Naive thymus-derived CD4-positive, alpha-beta T cell (primary cell): ENCODE results near the gene NEMF. TPM values are rescaled to one million over a fixed set of nuclear protein-coding genes. Genes with fewer than 3 reads are reported as not detected.
"Not testable (repeated sequence)": the region's sequence is repeated elsewhere in the genome, so short reads cannot be mapped to it uniquely, and the experiment has no call there.

Experiments used
- ATAC-seq: fragments of 150-1000 bp; cut with Tn5 transposase; 2 replicates; pipeline ENCODE4 v1.10.0; 2021; ENCODE audit warnings: mild to moderate bottlenecking, moderate library complexity
- CTCF ChIA-PET: fragments of 350-600 bp; sonication (Branson Sonifier 250); formaldehyde crosslinking; loops from one replicate; lab custom pipeline; 2021; ENCODE audit warnings: antibody characterized with exemption; lab: Charles Lee
- POLR2A ChIA-PET: fragments of 350-600 bp; sonication (Branson Sonifier 250); formaldehyde crosslinking; loops from one replicate; lab custom pipeline; 2021; ENCODE audit warnings: antibody characterized with exemption, inconsistent platforms; lab: Charles Lee
- DNase-seq, 9 donors: peaks; one replicate each; pipeline versions ENCODE4 v3.0.0 to v3.0.0-alpha.2; 2020 to 2022; ENCODE audit warnings: mixed read lengths in 1 of 9
- H3K27ac ChIP-seq: one replicate; pipeline ENCODE4 v1.7.0; 2013; ENCODE audit warnings: mild to moderate bottlenecking, low read depth, low read length, moderate library complexity
- H3K27me3 ChIP-seq, 2 donors: one replicate each; pipeline ENCODE4 v1.7.0; 2013; ENCODE audit warnings: low read length in 2 of 2, mild to moderate bottlenecking in 2 of 2, moderate library complexity in 2 of 2; ENCODE audit not compliant: control insufficient read depth in 2 of 2, insufficient read depth in 2 of 2
- H3K36me3 ChIP-seq, 3 experiments: 1 replicate in 2 of 3; 2 replicates in 1 of 3; pipeline ENCODE4 v1.7.0; 2013; ENCODE audit warnings: low read length in 3 of 3, mild to moderate bottlenecking in 3 of 3, moderate library complexity in 1 of 3; ENCODE audit not compliant: insufficient read depth in 3 of 3, control insufficient read depth in 2 of 3
- H3K4me1 ChIP-seq, 2 donors: one replicate each; pipeline ENCODE4 v1.7.0; 2013; ENCODE audit warnings: low read length in 2 of 2, mild to moderate bottlenecking in 2 of 2, moderate library complexity in 1 of 2; ENCODE audit not compliant: control insufficient read depth in 2 of 2, insufficient read depth in 2 of 2
- H3K4me3 ChIP-seq: 2 replicates; pipeline ENCODE4 v1.7.0; 2013; ENCODE audit warnings: mild to moderate bottlenecking, low read length
- H3K9me3 ChIP-seq, 3 experiments: 1 replicate in 2 of 3; 2 replicates in 1 of 3; pipeline ENCODE4 v1.7.0; 2013; ENCODE audit warnings: low read length in 3 of 3; ENCODE audit not compliant: control insufficient read depth in 2 of 3
- H3K27ac Mint-ChIP-seq, 9 donors: one replicate each; pipeline ENCODE4 v1.8.0; 2020 to 2022; ENCODE audit warnings: mixed read lengths in 9 of 9, mild to moderate bottlenecking in 8 of 9, moderate library complexity in 5 of 9, inconsistent platforms in 2 of 9
- H3K27me3 Mint-ChIP-seq, 5 donors: one replicate each; pipeline ENCODE4 v1.8.0; 2021 to 2022; ENCODE audit warnings: mixed read lengths in 5 of 5, mild to moderate bottlenecking in 1 of 5
- H3K36me3 Mint-ChIP-seq, 5 donors: one replicate each; pipeline ENCODE4 v1.8.0; 2020 to 2022; ENCODE audit warnings: mixed read lengths in 5 of 5, mild to moderate bottlenecking in 3 of 5, inconsistent platforms in 1 of 5
- H3K4me1 Mint-ChIP-seq, 7 donors: one replicate each; pipeline ENCODE4 v1.8.0; 2020 to 2022; ENCODE audit warnings: mixed read lengths in 7 of 7, mild to moderate bottlenecking in 3 of 7, inconsistent platforms in 1 of 7
- H3K4me3 Mint-ChIP-seq, 10 donors: one replicate each; pipeline ENCODE4 v1.8.0; 2020 to 2022; ENCODE audit warnings: mild to moderate bottlenecking in 10 of 10, mixed read lengths in 10 of 10, moderate library complexity in 6 of 10, inconsistent platforms in 2 of 10
- H3K9me3 Mint-ChIP-seq, 11 donors: one replicate each; pipeline ENCODE4 v1.8.0; 2020 to 2022; ENCODE audit warnings: mixed read lengths in 11 of 11, mild to moderate bottlenecking in 4 of 11, inconsistent platforms in 1 of 11, moderate library complexity in 1 of 11
- intact Hi-C, 2 donors: fragments of 100-400 bp; cut with micrococcal nuclease; formaldehyde crosslinking; loops; one replicate each; pipeline ENCODE4 v1.15.1; 2023
- polyA plus RNA-seq, 2 donors: library from polyadenylated mRNA; unstranded; fragments of 300-500 nt; fragmentation: Illumina TruSeq; gene quantifications; one replicate each; pipeline ENCODE4 v1.2.3, GENCODE V29; 2021
- total RNA-seq, 6 experiments: library from RNA in 5 of 6; stranded (reverse) in 5 of 6; gene quantifications; 1 replicate in 5 of 6; 2 replicates in 1 of 6; pipeline ENCODE4 v1.2.3 and lab custom pipeline; 2021 to 2026

Gene NEMF
- total and polyA plus RNA-seq, 7 experiments from 2014 or later, result 36.8 to 127 (median 105) TPM

DNA sequence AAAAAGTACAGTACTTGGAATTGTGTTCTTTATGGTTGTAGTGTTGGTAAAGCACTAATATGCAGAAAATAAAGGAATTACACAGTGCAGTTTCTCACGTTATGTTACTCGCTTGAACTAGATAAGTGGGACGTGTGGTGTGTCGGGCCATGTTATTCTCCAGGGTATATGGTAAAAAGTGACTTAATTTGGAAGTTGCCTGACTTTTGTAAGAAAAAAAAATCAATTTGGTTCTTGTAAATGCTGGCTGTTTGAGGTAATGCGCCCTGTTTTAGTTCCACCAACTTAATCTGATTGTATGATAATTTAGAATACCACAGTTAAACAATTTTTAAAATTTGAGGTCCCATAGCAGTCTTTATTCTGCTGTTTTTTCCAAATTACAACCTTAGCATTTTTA lies 44.4 kb upstream of the NEMF start:
- Mint-ChIP-seq H3K4me1 (peaks cover 32 to 59% (median 48%) of the 10 kb centered on the region in 7 donors), H3K27me3 (no peaks in the 10 kb centered on the region), H3K27ac (peak overlapping the region; percentile 20 to 99 (median 84)), H3K9me3 (peaks cover 0 to 5% (median 0%) of the 10 kb centered on the region in 11 donors), H3K36me3 (peaks cover 15 to 46% (median 34%) of the 10 kb centered on the region in 5 donors), H3K4me3 (peak overlapping the region; percentile 51 to 99 (median 93))
- ATAC-seq (no peak), DNase-seq (no peak)
- peak overlapping the region; percentile 63 for H3K27ac ChIP-seq
- peaks cover 14 to 19% of the 10 kb centered on the region in 2 donors for H3K4me1 ChIP-seq
- CTCF ChIA-PET, result no interaction called here
- intact Hi-C loops, result loop anchor here in 1 of 2 donors (2.0 kb wide), 1 partner anchor 44 kb away; no protein-coding TSS in a partner anchor
- POLR2A ChIA-PET, result interaction anchor here (1.0 to 1.3 kb wide), 4 partner anchors 11 to 148 kb away, joined by 3 to 4 read pairs (median 4); no protein-coding TSS in a partner anchor
- no peaks in the 10 kb centered on the region for H3K27me3 ChIP-seq
- H3K9me3 ChIP-seq, result no peaks in the 10 kb centered on the region
- H3K4me3 ChIP-seq, result peak overlapping the region; percentile 68
- H3K36me3 ChIP-seq, result peaks cover 7 to 15% (median 10%) of the 10 kb centered on the region in 3 experiments

- H3K27ac Mint-ChIP-seq, result peak overlapping the region; percentile 4 to 99 (median 89)
- Histone ChIP-seq H3K27ac (peak overlapping the region; percentile 97), H3K4me1 (peaks cover 14 to 23% of the 10 kb centered on the region in 2 donors), H3K36me3 (peaks cover 7 to 15% (median 10%) of the 10 kb centered on the region in 3 experiments), H3K4me3 (peak overlapping the region; percentile 68)
- not testable (repeated sequence) for H3K9me3 ChIP-seq, DNase-seq, H3K27me3 Mint-ChIP-seq, H3K9me3 Mint-ChIP-seq, H3K27me3 ChIP-seq, ATAC-seq
- intact Hi-C loops, result loop anchor here in 1 of 2 donors (2.0 kb wide), 1 partner anchor 45 kb away; no protein-coding TSS in a partner anchor
- ChIA-PET CTCF (interaction anchor here (0.8 to 0.9 kb wide), 2 partner anchors 15 to 105 kb away, joined by 3 to 4 read pairs; no protein-coding TSS in a partner anchor), POLR2A (interaction anchor here (0.6 to 1.8 kb wide), 12 partner anchors 14 to 336 kb away, joined by 3 to 20 read pairs (median 4); no protein-coding TSS in a partner anchor)
- peaks cover 15 to 46% (median 34%) of the 10 kb centered on the region in 5 donors for H3K36me3 Mint-ChIP-seq
- peaks cover 37 to 64% (median 53%) of the 10 kb centered on the region in 7 donors for H3K4me1 Mint-ChIP-seq
- H3K4me3 Mint-ChIP-seq, result peak overlapping the region; percentile 87 to 100 (median 98)
These were observed 43.7 kb upstream of the NEMF start for GRCh38 chr14:49896272-49896671.

DNA sequence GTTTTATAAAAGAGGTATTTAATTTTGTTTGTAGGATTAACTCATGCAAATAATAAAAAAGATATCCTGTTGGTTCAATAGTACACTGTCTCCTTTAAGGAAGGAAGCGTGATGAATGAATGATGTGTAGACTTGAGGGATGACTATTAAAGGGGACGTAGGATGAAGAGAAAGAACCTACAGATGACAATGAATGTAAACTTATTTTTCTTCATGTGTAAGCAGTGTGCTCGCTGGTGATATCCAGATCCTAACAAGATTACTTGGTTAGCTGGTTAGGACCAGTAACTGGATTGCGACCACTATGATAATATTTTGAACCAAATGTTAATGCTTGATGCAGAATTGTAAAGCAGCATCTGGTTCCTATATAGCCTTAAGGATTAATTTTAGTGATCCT lies 42.9 kb upstream of the NEMF start:
- CTCF ChIA-PET, result interaction anchor here (0.6 to 0.9 kb wide), 3 partner anchors 14 to 76 kb away, joined by 3 read pairs; no protein-coding TSS in a partner anchor
- Mint-ChIP-seq H3K27ac (peak overlapping the region; percentile 4 to 99 (median 89)), H3K36me3 (peaks cover 15 to 46% (median 34%) of the 10 kb centered on the region in 5 donors), H3K9me3 (peaks cover 0 to 4% (median 0%) of the 10 kb centered on the region in 11 donors), H3K4me3 (peak overlapping the region; percentile 87 to 100 (median 98)), H3K27me3 (no peaks in the 10 kb centered on the region), H3K4me1 (peaks cover 37 to 64% (median 53%) of the 10 kb centered on the region in 7 donors)
- POLR2A ChIA-PET, result interaction anchor here (0.6 to 1.8 kb wide), 12 partner anchors 12 to 166 kb away, joined by 3 to 20 read pairs (median 4); no protein-coding TSS in a partner anchor
- H3K36me3 ChIP-seq, result peaks cover 7 to 15% (median 10%) of the 10 kb centered on the region in 3 experiments
- no peaks in the 10 kb centered on the region for H3K27me3 ChIP-seq
- H3K9me3 ChIP-seq, result no peaks in the 10 kb centered on the region
- H3K4me1 ChIP-seq, result peaks cover 14 to 23% of the 10 kb centered on the region in 2 donors
- H3K27ac ChIP-seq, result peak overlapping the region; percentile 97
- DNase-seq (no peak), ATAC-seq (no peak)
- peak overlapping the region; percentile 68 for H3K4me3 ChIP-seq
- intact Hi-C loops, result loop anchor here in 1 of 2 donors (1.0 kb wide), 1 partner anchor 105 kb away; no protein-coding TSS in a partner anchor

- Mint-ChIP-seq H3K36me3 (peaks cover 15 to 44% (median 34%) of the 10 kb centered on the region in 5 donors), H3K4me1 (peaks cover 35 to 58% (median 51%) of the 10 kb centered on the region in 7 donors), H3K4me3 (peak overlapping the region; percentile 95 to 100 (median 98)), H3K27ac (peak overlapping the region; percentile 96 to 100 (median 99))
- intact Hi-C loops, result loop anchor here in 1 of 2 donors (1.0 kb wide), 1 partner anchor 106 kb away; no protein-coding TSS in a partner anchor
- not testable (repeated sequence) for H3K27me3 ChIP-seq, H3K27me3 Mint-ChIP-seq, ATAC-seq, H3K9me3 ChIP-seq, H3K9me3 Mint-ChIP-seq
- H3K36me3 ChIP-seq, result peaks cover 7 to 15% (median 10%) of the 10 kb centered on the region in 3 experiments
- peak in 2 of 9 donors; percentile 16 to 18 for DNase-seq
- H3K27ac ChIP-seq, result peak overlapping the region; percentile 97
- peak overlapping the region; percentile 68 for H3K4me3 ChIP-seq
- ChIA-PET POLR2A (interaction anchor here (0.6 to 4.5 kb wide), 14 partner anchors 18 to 167 kb away, joined by 3 to 62 read pairs (median 19); no protein-coding TSS in a partner anchor), CTCF (interaction anchor here (0.9 to 1.4 kb wide), 2 partner anchors 27 to 77 kb away, joined by 3 read pairs; no protein-coding TSS in a partner anchor)
- H3K4me1 ChIP-seq, result peaks cover 14 to 23% of the 10 kb centered on the region in 2 donors
These were observed 41.9 kb upstream of the NEMF start for GRCh38 chr14:49894214-49895107.

GRCh38 chr14:49893309-49894213 lies 41.0 kb upstream of the NEMF start:
- Histone ChIP-seq H3K9me3 (no peaks in the 10 kb centered on the region), H3K27me3 (no peaks in the 10 kb centered on the region), H3K36me3 (peaks cover 7 to 15% (median 10%) of the 10 kb centered on the region in 3 experiments), H3K4me1 (peaks cover 14 to 23% of the 10 kb centered on the region in 2 donors), H3K27ac (peak overlapping the region; percentile 97), H3K4me3 (peak overlapping the region; percentile 68)
- Mint-ChIP-seq H3K9me3 (peaks cover 0 to 4% (median 0%) of the 10 kb centered on the region in 11 donors), H3K27me3 (no peaks in the 10 kb centered on the region), H3K4me1 (peaks cover 28 to 49% (median 48%) of the 10 kb centered on the region in 7 donors), H3K36me3 (peaks cover 15 to 44% (median 34%) of the 10 kb centered on the region in 5 donors), H3K4me3 (peak overlapping the region; percentile 95 to 100 (median 98)), H3K27ac (peak overlapping the region; percentile 98 to 100 (median 99))
- peak; percentile 66 to 87 (median 77) for DNase-seq
- intact Hi-C loops, result loop anchor here (1.0 to 2.0 kb wide), 5 partner anchors 47 to 190 kb away; partner anchors contain the start of gene KLHDC2 (in 1 of the 2)
- ChIA-PET CTCF (interaction anchor here (1.0 to 2.2 kb wide), 6 partner anchors 26 to 168 kb away, joined by 3 to 16 read pairs (median 3); partner anchors contain the start of gene NEMF), POLR2A (interaction anchor here (0.6 to 4.5 kb wide), 24 partner anchors 18 to 223 kb away, joined by 3 to 62 read pairs (median 10); partner anchors contain the start of genes NEMF and VCPKMT)
- ATAC-seq, result peak; percentile 73
